ENCODE data around the gene RASAL2. TPM values are rescaled to one million over a fixed set of nuclear protein-coding genes. Genes with fewer than 3 reads are reported as not detected.
"Not testable (repeated sequence)": the region's sequence is repeated elsewhere in the genome, so short reads cannot be mapped to it uniquely, and the experiment has no call there.

Gene RASAL2
- total RNA-seq, 2 experiments from 2014 or later, result not detected

GRCh38 chr1:178330848-178331497, 237.1 kb downstream of the RASAL2 start:
- Mint-ChIP-seq H3K4me1 (no peaks in the 10 kb centered on the region), H3K4me3 (no peak overlapping the region), H3K36me3 (ENCODE audit: low read depth) (no peaks in the 10 kb centered on the region), H3K27ac (no peak overlapping the region), H3K9me3 (no peaks in the 10 kb centered on the region), H3K27me3 (peaks cover 2% of the 10 kb centered on the region)
- POLR2A ChIA-PET, result no interaction called here
- DNase-seq, result no peak
- CTCF ChIA-PET, result no interaction called here

- CTCF ChIA-PET, result interaction anchor here (1.1 kb wide), 1 partner anchor 35 kb away, joined by 3 read pairs; no protein-coding TSS in a partner anchor
- Mint-ChIP-seq H3K36me3 (ENCODE audit: low read depth) (no peaks in the 10 kb centered on the region), H3K9me3 (no peaks in the 10 kb centered on the region), H3K4me1 (no peaks in the 10 kb centered on the region), H3K4me3 (no peak overlapping the region), H3K27me3 (peaks cover 2% of the 10 kb centered on the region), H3K27ac (no peak overlapping the region)
- POLR2A ChIA-PET, result no interaction called here
- DNase-seq, result no peak
Observed at GRCh38 chr1:178335426-178335825, 241.5 kb downstream of the RASAL2 start.

GRCh38 chr1:178337091-178337706, 243.3 kb downstream of the RASAL2 start:
- Mint-ChIP-seq H3K4me3 (no peak overlapping the region), H3K36me3 (ENCODE audit: low read depth) (no peaks in the 10 kb centered on the region), H3K9me3 (no peaks in the 10 kb centered on the region), H3K27me3 (peaks cover 2% of the 10 kb centered on the region), H3K4me1 (no peaks in the 10 kb centered on the region), H3K27ac (no peak overlapping the region)
- CTCF ChIA-PET, result no interaction called here
- POLR2A ChIA-PET, result no interaction called here
- no peak for DNase-seq

- ChIA-PET CTCF (no interaction called here), POLR2A (no interaction called here)
- Mint-ChIP-seq H3K4me3 (no peak overlapping the region), H3K27me3 (peaks cover 2% of the 10 kb centered on the region), H3K27ac (no peak overlapping the region), H3K9me3 (no peaks in the 10 kb centered on the region), H3K36me3 (ENCODE audit: low read depth) (no peaks in the 10 kb centered on the region), H3K4me1 (no peaks in the 10 kb centered on the region)
- no peak for DNase-seq
Observed at GRCh38 chr1:178339834-178340233, 245.9 kb downstream of the RASAL2 start.

GRCh38 chr1:178341261-178341956, 247.5 kb downstream of the RASAL2 start:
- POLR2A ChIA-PET, result no interaction called here
- H3K36me3 Mint-ChIP-seq (ENCODE audit: low read depth), result no peaks in the 10 kb centered on the region
- no peaks in the 10 kb centered on the region for H3K27me3 Mint-ChIP-seq
- no peaks in the 10 kb centered on the region for H3K9me3 Mint-ChIP-seq
- H3K4me3 Mint-ChIP-seq, result no peak overlapping the region
- no peak overlapping the region for H3K27ac Mint-ChIP-seq
- no peaks in the 10 kb centered on the region for H3K4me1 Mint-ChIP-seq
- DNase-seq, result no peak
- CTCF ChIA-PET, result no interaction called here

GRCh38 chr1:178342745-178343144, 248.8 kb downstream of the RASAL2 start:
- no peaks in the 10 kb centered on the region for H3K36me3 Mint-ChIP-seq (ENCODE audit: low read depth)
- ChIA-PET CTCF (no interaction called here), POLR2A (no interaction called here)
- H3K4me1 Mint-ChIP-seq, result no peaks in the 10 kb centered on the region
- H3K4me3 Mint-ChIP-seq, result no peak overlapping the region
- no peaks in the 10 kb centered on the region for H3K9me3 Mint-ChIP-seq
- H3K27me3 Mint-ChIP-seq, result no peaks in the 10 kb centered on the region
- DNase-seq, result no peak
- H3K27ac Mint-ChIP-seq, result no peak overlapping the region

GRCh38 chr1:178344513-178345091, 250.7 kb downstream of the RASAL2 start:
- CTCF ChIA-PET, result no interaction called here
- DNase-seq, result no peak
- no peak overlapping the region for H3K4me3 Mint-ChIP-seq
- POLR2A ChIA-PET, result no interaction called here
- H3K36me3 Mint-ChIP-seq (ENCODE audit: low read depth), result no peaks in the 10 kb centered on the region
- H3K27me3 Mint-ChIP-seq, result no peaks in the 10 kb centered on the region
- no peaks in the 10 kb centered on the region for H3K9me3 Mint-ChIP-seq
- no peak overlapping the region for H3K27ac Mint-ChIP-seq
- no peaks in the 10 kb centered on the region for H3K4me1 Mint-ChIP-seq

GRCh38 chr1:178345238-178345637, 251.3 kb downstream of the RASAL2 start:
- no peak for DNase-seq
- ChIA-PET POLR2A (no interaction called here), CTCF (no interaction called here)
- H3K4me3 Mint-ChIP-seq, result no peak overlapping the region
- H3K27ac Mint-ChIP-seq, result no peak overlapping the region
- no peaks in the 10 kb centered on the region for H3K9me3 Mint-ChIP-seq
- no peaks in the 10 kb centered on the region for H3K27me3 Mint-ChIP-seq
- H3K4me1 Mint-ChIP-seq, result no peaks in the 10 kb centered on the region
- no peaks in the 10 kb centered on the region for H3K36me3 Mint-ChIP-seq (ENCODE audit: low read depth)

GRCh38 chr1:178345807-178346206, 251.9 kb downstream of the RASAL2 start:
- no peaks in the 10 kb centered on the region for H3K27me3 Mint-ChIP-seq
- H3K27ac Mint-ChIP-seq, result no peak overlapping the region
- H3K9me3 Mint-ChIP-seq, result no peaks in the 10 kb centered on the region
- ChIA-PET CTCF (interaction anchor here (1.1 kb wide), 1 partner anchor 28 kb away, joined by 3 read pairs; no protein-coding TSS in a partner anchor), POLR2A (no interaction called here)
- no peaks in the 10 kb centered on the region for H3K36me3 Mint-ChIP-seq (ENCODE audit: low read depth)
- H3K4me3 Mint-ChIP-seq, result no peak overlapping the region
- DNase-seq, result no peak
- H3K4me1 Mint-ChIP-seq, result no peaks in the 10 kb centered on the region

- Mint-ChIP-seq H3K4me1 (no peaks in the 10 kb centered on the region), H3K4me3 (no peak overlapping the region), H3K27me3 (no peaks in the 10 kb centered on the region), H3K9me3 (no peaks in the 10 kb centered on the region), H3K36me3 (ENCODE audit: low read depth) (no peaks in the 10 kb centered on the region), H3K27ac (no peak overlapping the region)
- ChIA-PET POLR2A (no interaction called here), CTCF (no interaction called here)
- DNase-seq, result no peak
Observed at GRCh38 chr1:178349801-178350200, 255.9 kb downstream of the RASAL2 start.

GRCh38 chr1:178351911-178352310, 258.0 kb downstream of the RASAL2 start:
- H3K9me3 Mint-ChIP-seq; H3K27ac Mint-ChIP-seq; DNase-seq; H3K4me1 Mint-ChIP-seq; POLR2A ChIA-PET; H3K4me3 Mint-ChIP-seq; H3K36me3 Mint-ChIP-seq (ENCODE audit: low read depth); CTCF ChIA-PET; H3K27me3 Mint-ChIP-seq: not testable (repeated sequence)

- Mint-ChIP-seq H3K27ac (no peak overlapping the region), H3K9me3 (no peaks in the 10 kb centered on the region), H3K4me3 (no peak overlapping the region), H3K27me3 (no peaks in the 10 kb centered on the region), H3K36me3 (ENCODE audit: low read depth) (no peaks in the 10 kb centered on the region), H3K4me1 (no peaks in the 10 kb centered on the region)
- ChIA-PET POLR2A (no interaction called here), CTCF (no interaction called here)
- no peak for DNase-seq
Observed at GRCh38 chr1:178352790-178353416, 259.0 kb downstream of the RASAL2 start.

- Mint-ChIP-seq H3K36me3 (ENCODE audit: low read depth) (no peaks in the 10 kb centered on the region), H3K9me3 (no peaks in the 10 kb centered on the region), H3K27ac (no peak overlapping the region), H3K4me1 (no peaks in the 10 kb centered on the region), H3K27me3 (no peaks in the 10 kb centered on the region), H3K4me3 (no peak overlapping the region)
- CTCF ChIA-PET, result no interaction called here
- no peak for DNase-seq
- POLR2A ChIA-PET, result no interaction called here
Observed at GRCh38 chr1:178353524-178353923, 259.6 kb downstream of the RASAL2 start.

Data from activated CD4-positive, alpha-beta memory T cell treated with anti-CD3 and anti-CD28 coated beads, Interleukin-2, amount 10 ng/mL, durations not matched to agents 7 days and 5 days (primary cell).